KMS-11 (cell line): ENCODE results near the gene VAX1.
"Not testable (repeated sequence)": the region's sequence is repeated elsewhere in the genome, so short reads cannot be mapped to it uniquely, and the experiment has no call there.

Source experiments
- H2AFZ ChIP-seq: fragments of 200-600 bp; sonication (generic); 2 replicates; pipeline ENCODE4 v1.6.1; 2016; ENCODE audit warnings: antibody characterized with exemption, mixed run types, low read depth
- H3K27ac ChIP-seq: fragments of 200-600 bp; sonication (generic); 2 replicates; pipeline ENCODE4 v1.6.1; 2016; ENCODE audit warnings: mild to moderate bottlenecking, mixed run types
- H3K27me3 ChIP-seq: fragments of 200-600 bp; sonication (generic); 2 replicates; pipeline ENCODE4 v1.6.1; 2017; ENCODE audit warnings: mild to moderate bottlenecking, low read depth, mixed run types, moderate library complexity; ENCODE audit not compliant: insufficient read depth
- H3K36me3 ChIP-seq: fragments of 200-600 bp; sonication (generic); 2 replicates; pipeline ENCODE4 v1.6.1; 2017; ENCODE audit warnings: mild to moderate bottlenecking, mixed run types; ENCODE audit not compliant: insufficient read depth
- H3K4me1 ChIP-seq: fragments of 200-600 bp; sonication (generic); 2 replicates; pipeline ENCODE4 v1.6.1; 2016; ENCODE audit warnings: mild to moderate bottlenecking, low read depth, mixed run types; ENCODE audit not compliant: poor library complexity, severe bottlenecking
- H3K4me2 ChIP-seq: fragments of 200-600 bp; sonication (generic); 2 replicates; pipeline ENCODE4 v1.7.0; 2016; ENCODE audit warnings: mild to moderate bottlenecking, mixed run types
- H3K4me3 ChIP-seq: fragments of 200-600 bp; sonication (generic); IDR thresholded peaks from 2 replicates; pipeline ENCODE4 v1.6.1; 2017; ENCODE audit warnings: low read depth, low read length, mixed read lengths; ENCODE audit not compliant: insufficient read depth
- H3K79me2 ChIP-seq: fragments of 200-600 bp; sonication (generic); 2 replicates; pipeline ENCODE4 v1.6.1; 2016; ENCODE audit warnings: low read depth, mixed run types; ENCODE audit not compliant: insufficient read depth
- H3K9ac ChIP-seq: fragments of 200-600 bp; sonication (generic); 2 replicates; pipeline ENCODE4 v1.6.1; 2016; ENCODE audit warnings: mild to moderate bottlenecking, mixed run types
- H4K20me1 ChIP-seq: fragments of 200-600 bp; sonication (generic); 2 replicates; pipeline ENCODE4 v1.6.1; 2016; ENCODE audit warnings: mild to moderate bottlenecking, mixed run types; ENCODE audit not compliant: insufficient read depth
- TF ChIP-seq, protein P1 (sequence below): fragments of 200-600 bp; sonication (generic); conservative IDR thresholded peaks from 2 replicates; pipeline ENCODE4 v1.6.1; 2017; ENCODE audit warnings: low read depth, mild to moderate bottlenecking, antibody characterized with exemption, low read length, moderate library complexity, mixed read lengths

VAX1 gene

DNA sequence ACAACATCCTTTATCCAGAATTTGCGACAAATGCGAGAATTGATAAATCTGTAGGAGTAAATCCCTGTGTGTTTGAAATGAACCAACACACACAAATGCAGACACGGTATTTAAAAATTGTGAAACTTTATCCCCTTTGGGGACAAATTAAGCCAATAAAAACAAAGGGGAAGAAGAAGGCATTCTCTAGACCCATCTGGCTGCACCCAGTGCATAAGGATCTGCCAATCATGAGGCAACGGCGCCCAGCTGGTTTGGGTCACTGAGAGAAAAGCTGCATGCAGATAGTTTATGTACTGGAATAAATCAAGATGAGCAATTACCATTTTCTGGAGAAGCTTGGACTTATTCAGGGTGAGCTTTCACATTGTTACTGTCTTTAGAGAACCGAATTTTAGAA, 45.7 kb downstream of the VAX1 start:
- Histone ChIP-seq H3K27me3 (no peaks in the 10 kb centered on the region), H3K36me3 (no peaks in the 10 kb centered on the region), H3K79me2 (no peaks in the 10 kb centered on the region), H3K4me2 (no peak overlapping the region), H2AFZ (no peak overlapping the region), H3K9ac (no peak overlapping the region), H3K27ac (no peak overlapping the region), H3K4me1 (no peaks in the 10 kb centered on the region), H3K4me3 (no peak overlapping the region), H4K20me1 (no peaks in the 10 kb centered on the region)
- TF ChIP-seq, protein P1, sequence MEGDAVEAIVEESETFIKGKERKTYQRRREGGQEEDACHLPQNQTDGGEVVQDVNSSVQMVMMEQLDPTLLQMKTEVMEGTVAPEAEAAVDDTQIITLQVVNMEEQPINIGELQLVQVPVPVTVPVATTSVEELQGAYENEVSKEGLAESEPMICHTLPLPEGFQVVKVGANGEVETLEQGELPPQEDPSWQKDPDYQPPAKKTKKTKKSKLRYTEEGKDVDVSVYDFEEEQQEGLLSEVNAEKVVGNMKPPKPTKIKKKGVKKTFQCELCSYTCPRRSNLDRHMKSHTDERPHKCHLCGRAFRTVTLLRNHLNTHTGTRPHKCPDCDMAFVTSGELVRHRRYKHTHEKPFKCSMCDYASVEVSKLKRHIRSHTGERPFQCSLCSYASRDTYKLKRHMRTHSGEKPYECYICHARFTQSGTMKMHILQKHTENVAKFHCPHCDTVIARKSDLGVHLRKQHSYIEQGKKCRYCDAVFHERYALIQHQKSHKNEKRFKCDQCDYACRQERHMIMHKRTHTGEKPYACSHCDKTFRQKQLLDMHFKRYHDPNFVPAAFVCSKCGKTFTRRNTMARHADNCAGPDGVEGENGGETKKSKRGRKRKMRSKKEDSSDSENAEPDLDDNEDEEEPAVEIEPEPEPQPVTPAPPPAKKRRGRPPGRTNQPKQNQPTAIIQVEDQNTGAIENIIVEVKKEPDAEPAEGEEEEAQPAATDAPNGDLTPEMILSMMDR, result no peak

DNA sequence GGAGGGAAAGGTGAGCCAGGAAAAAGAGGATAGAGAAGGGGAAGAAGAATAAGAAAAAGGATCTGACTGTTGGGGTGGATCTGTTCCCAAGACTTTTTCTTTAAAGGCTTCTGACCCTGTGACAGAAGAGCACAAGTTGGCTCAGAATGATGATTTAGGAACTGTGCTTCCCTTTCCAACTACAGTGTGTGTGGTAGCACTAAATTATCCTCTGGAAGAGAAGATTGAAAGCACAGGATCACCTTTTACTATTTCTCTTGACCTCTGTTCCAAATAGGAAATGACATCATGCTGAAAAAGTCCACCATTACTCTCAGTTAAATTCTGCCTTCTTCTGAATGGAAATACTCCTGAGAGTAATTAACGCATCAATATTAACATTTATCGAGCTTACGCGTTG, 47.2 kb downstream of the VAX1 start:
- Histone ChIP-seq H3K27ac (no peak overlapping the region), H3K4me1 (no peaks in the 10 kb centered on the region), H4K20me1 (no peaks in the 10 kb centered on the region), H3K79me2 (no peaks in the 10 kb centered on the region), H2AFZ (no peak overlapping the region), H3K27me3 (no peaks in the 10 kb centered on the region), H3K9ac (no peak overlapping the region), H3K4me2 (no peak overlapping the region), H3K4me3 (no peak overlapping the region), H3K36me3 (no peaks in the 10 kb centered on the region)
- TF ChIP-seq, protein P1, result no peak

DNA sequence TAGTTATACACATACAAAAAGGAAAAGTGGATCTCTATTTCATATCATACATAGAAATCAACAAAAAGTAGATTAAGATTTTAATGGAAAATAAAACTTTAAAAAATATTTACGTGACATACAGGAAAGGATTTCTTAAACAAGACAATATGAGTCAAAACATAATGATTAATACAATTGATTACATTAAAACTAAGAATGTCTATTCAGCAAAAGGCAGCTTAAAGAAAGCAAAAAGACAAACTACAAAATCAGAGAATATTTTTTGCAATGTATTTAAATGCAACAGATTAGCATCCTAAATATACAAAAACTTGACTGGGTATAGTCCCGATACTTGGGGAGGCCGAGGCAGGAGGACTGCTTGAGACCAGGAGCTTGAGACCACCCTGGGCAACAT, 50.5 kb downstream of the VAX1 start:
- Histone ChIP-seq H3K36me3 (no peaks in the 10 kb centered on the region), H2AFZ (no peak overlapping the region), H3K27ac (no peak overlapping the region), H3K79me2 (no peaks in the 10 kb centered on the region), H3K4me2 (no peak overlapping the region), H3K27me3 (no peaks in the 10 kb centered on the region), H3K4me1 (no peaks in the 10 kb centered on the region), H4K20me1 (no peaks in the 10 kb centered on the region), H3K4me3 (no peak overlapping the region), H3K9ac (no peak overlapping the region)
- TF ChIP-seq, protein P1, result no peak

DNA sequence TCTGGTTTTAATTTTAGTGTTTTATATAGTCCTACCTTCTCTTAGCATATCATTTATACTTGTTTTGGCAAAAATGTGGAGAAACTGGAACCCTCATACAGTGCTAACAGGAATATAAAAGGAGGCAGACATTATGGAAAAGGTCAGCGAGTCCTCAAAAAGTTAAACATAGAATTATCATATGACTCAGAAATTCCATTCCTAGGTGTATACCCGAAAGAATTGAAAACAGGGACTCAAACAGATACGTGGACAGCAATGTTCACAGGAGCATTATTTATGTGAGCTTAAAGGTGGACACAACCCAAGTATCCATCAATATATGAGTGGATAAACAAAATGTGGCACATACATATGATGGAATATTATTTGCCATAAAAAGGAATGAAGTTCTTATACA, 51.5 kb downstream of the VAX1 start:
- Histone ChIP-seq H2AFZ (no peak overlapping the region), H3K4me3 (no peak overlapping the region)

DNA sequence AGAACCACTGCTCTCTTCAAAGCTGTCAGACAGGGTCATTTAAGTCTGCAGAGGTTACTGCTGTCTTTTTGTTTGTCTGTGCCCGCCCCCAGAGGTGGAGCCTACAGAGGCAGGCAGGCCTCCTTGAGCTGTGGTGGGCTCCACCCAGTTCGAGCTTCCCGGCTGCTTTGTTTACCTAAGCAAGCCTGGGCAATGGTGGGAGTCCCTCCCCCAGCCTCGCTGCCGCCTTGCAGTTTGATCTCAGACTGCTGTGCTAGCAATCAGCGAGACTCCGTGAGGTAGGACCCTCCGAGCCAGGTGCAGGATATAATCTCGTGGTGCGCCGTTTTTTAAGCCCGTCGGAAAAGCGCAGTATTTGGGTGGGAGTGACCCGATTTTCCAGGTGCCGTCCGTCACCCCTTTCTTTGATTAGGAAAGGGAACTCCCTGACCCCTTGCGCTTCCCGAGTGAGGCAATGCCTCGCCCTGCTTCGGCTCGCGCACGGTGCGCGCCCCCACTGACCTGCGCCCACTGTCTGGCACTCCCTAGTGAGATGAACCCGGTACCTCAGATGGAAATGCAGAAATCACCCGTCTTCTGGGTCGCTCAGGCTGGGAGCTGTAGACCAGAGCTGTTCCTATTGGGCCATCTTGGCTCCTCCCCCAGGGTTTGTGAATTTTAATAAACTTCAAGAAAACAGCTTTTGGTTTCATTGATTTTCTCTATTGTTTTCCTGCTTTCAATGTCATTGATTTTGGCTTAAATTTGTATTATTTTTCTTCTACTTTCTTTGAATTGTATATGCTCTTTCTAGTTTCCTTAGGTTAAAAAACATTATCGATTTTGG, 53.4 kb downstream of the VAX1 start:
- not testable (repeated sequence) for H3K9ac ChIP-seq, H3K4me2 ChIP-seq, H3K27ac ChIP-seq, H3K27me3 ChIP-seq, H2AFZ ChIP-seq, H3K79me2 ChIP-seq, H3K4me1 ChIP-seq, H4K20me1 ChIP-seq, H3K4me3 ChIP-seq, H3K36me3 ChIP-seq

More for the DNA sequence above, 51.5 kb downstream of the VAX1 start:
- Histone ChIP-seq H3K9ac (no peak overlapping the region), H3K4me1 (no peaks in the 10 kb centered on the region), H4K20me1 (no peaks in the 10 kb centered on the region), H3K27ac (no peak overlapping the region), H3K4me2 (no peak overlapping the region), H3K79me2 (no peaks in the 10 kb centered on the region), H3K27me3 (no peaks in the 10 kb centered on the region), H3K36me3 (no peaks in the 10 kb centered on the region)
- TF ChIP-seq, protein P1, result no peak
